ENCODE measurements around the gene KRTAP9-8. TPM values are rescaled to one million over a fixed set of nuclear protein-coding genes. Genes with fewer than 3 reads are reported as not detected.
"Not testable (repeated sequence)": the region's sequence is repeated elsewhere in the genome, so short reads cannot be mapped to it uniquely, and the experiment has no call there.

KRTAP9-8 gene
- total RNA-seq, 4 donors from 2014 or later: 27.1 to 89.8 (median 46.6) TPM; not detected in 1

- Histone ChIP-seq H3K4me3 (no peak overlapping the region), H3K27me3 (peaks cover 18% of the 10 kb centered on the region), H3K9me3 (no peaks in the 10 kb centered on the region), H3K27ac (no peak overlapping the region), H3K36me3 (no peaks in the 10 kb centered on the region), H3K4me1 (no peaks in the 10 kb centered on the region)
- TF ChIP-seq CTCF (IDR thresholded peaks at IDR 0.05) (no peak), POLR2A (IDR thresholded peaks at IDR 0.05) (no peak), POLR2AphosphoS5 (IDR thresholded peaks at IDR 0.05) (no peak), EP300 (IDR thresholded peaks at IDR 0.05) (no peak)
- DNase-seq (ENCODE audit: low spot score in 2 of 2): no peak
- WGBS: 41% methylated on average over 1 of the region's 1 CpG
Measured at GRCh38 chr17:41254861-41255260, 17.1 kb downstream of the KRTAP9-8 start.

GRCh38 chr17:41255381-41256290 is 17.8 kb downstream of the KRTAP9-8 start, which contains the start of gene KRTAP9-9:
Gene KRTAP9-9, plus strand, starts transcription at chr17:41255384.
- H3K27me3 ChIP-seq: peaks cover 15% of the 10 kb centered on the region
- not testable (repeated sequence) for H3K36me3 ChIP-seq; H3K4me3 ChIP-seq; H3K27ac ChIP-seq; H3K4me1 ChIP-seq; H3K9me3 ChIP-seq; DNase-seq (ENCODE audit: low spot score in 2 of 2)
- 90% methylated on average over 4 of the region's 5 CpGs for WGBS

- no peak overlapping the region for H3K4me3 ChIP-seq
- H3K27ac ChIP-seq: no peak overlapping the region
- H3K27me3 ChIP-seq: peaks cover 15% of the 10 kb centered on the region
- no peaks in the 10 kb centered on the region for H3K4me1 ChIP-seq
- no peaks in the 10 kb centered on the region for H3K36me3 ChIP-seq
- 93% methylated on average over 1 of the region's 1 CpG for WGBS
- no peak for TF ChIP-seq POLR2A (IDR thresholded peaks at IDR 0.05)
- TF ChIP-seq EP300 (IDR thresholded peaks at IDR 0.05): no peak
- no peak for TF ChIP-seq POLR2AphosphoS5 (IDR thresholded peaks at IDR 0.05)
- TF ChIP-seq CTCF (IDR thresholded peaks at IDR 0.05): no peak
- H3K9me3 ChIP-seq: no peaks in the 10 kb centered on the region
- no peak for DNase-seq (ENCODE audit: low spot score in 2 of 2)
Measured at GRCh38 chr17:41256291-41256685, 18.5 kb downstream of the KRTAP9-8 start.

GRCh38 chr17:41258406-41258805 is 20.6 kb downstream of the KRTAP9-8 start:
- no peak overlapping the region for H3K4me3 ChIP-seq
- TF ChIP-seq CTCF (IDR thresholded peaks at IDR 0.05) (no peak), EP300 (IDR thresholded peaks at IDR 0.05) (no peak), POLR2AphosphoS5 (IDR thresholded peaks at IDR 0.05) (no peak), POLR2A (IDR thresholded peaks at IDR 0.05) (no peak)

GRCh38 chr17:41263212-41263611 is 25.4 kb downstream of the KRTAP9-8 start:
- H3K4me1 ChIP-seq: no peaks in the 10 kb centered on the region
- H3K4me3 ChIP-seq: no peak overlapping the region
- H3K9me3 ChIP-seq: no peaks in the 10 kb centered on the region
- H3K27ac ChIP-seq: no peak overlapping the region
- DNase-seq (ENCODE audit: low spot score in 2 of 2): no peak
- TF ChIP-seq CTCF (IDR thresholded peaks at IDR 0.05) (no peak), POLR2A (IDR thresholded peaks at IDR 0.05) (no peak), EP300 (IDR thresholded peaks at IDR 0.05) (no peak), POLR2AphosphoS5 (IDR thresholded peaks at IDR 0.05) (no peak)
- 89% methylated on average over 2 of the region's 2 CpGs for WGBS
- peaks cover 22% of the 10 kb centered on the region for H3K27me3 ChIP-seq
- no peaks in the 10 kb centered on the region for H3K36me3 ChIP-seq

More at GRCh38 chr17:41258406-41258805, 20.6 kb downstream of the KRTAP9-8 start:
- Histone ChIP-seq H3K4me1 (no peaks in the 10 kb centered on the region), H3K27ac (no peak overlapping the region), H3K9me3 (no peaks in the 10 kb centered on the region), H3K27me3 (peaks cover 22% of the 10 kb centered on the region), H3K36me3 (no peaks in the 10 kb centered on the region)
- no peak for DNase-seq (ENCODE audit: low spot score in 2 of 2)

Data from suprapubic skin (tissue), 4 donors.